Mammary epithelial cell (primary cell): Measurements from ENCODE around the gene TARS2.

ENCODE experiments used
- CTCF ChIP-seq, 2 donors: IDR thresholded peaks in 1 of 2; conservative IDR thresholded peaks in 1 of 2; 2 replicates each; pipeline ENCODE4 v1.5.1; 2011 to 2012; ENCODE audit warnings: inconsistent platforms in 2 of 2, low read length in 2 of 2, mild to moderate bottlenecking in 2 of 2, control low read depth in 1 of 2, low read depth in 1 of 2; ENCODE audit not compliant: insufficient read depth in 1 of 2; ENCODE audit errors: extremely low read depth in 1 of 2
- EZH2 ChIP-seq: IDR thresholded peaks from 2 replicates; pipeline ENCODE4 v1.6.1; 2012; ENCODE audit warnings: low read length, inconsistent platforms, borderline replicate concordance

GRCh38 chr1:150466964-150467363 lies 20.3 kb upstream of the TARS2 start:
- no peak for TF ChIP-seq CTCF (conservative IDR thresholded peaks at IDR 0.05 in 1 of 2, IDR thresholded peaks at IDR 0.05 in 1 of 2; ENCODE audit: extremely low read depth in 1 of 2, insufficient read depth in 1 of 2, low read depth in 1 of 2, low read length in 2 of 2)
- TF ChIP-seq EZH2: no peak
